ENCODE measurements around the gene CYP27A1.

GRCh38 chr2:218859988-218860831 is 78.3 kb downstream of the CYP27A1 start:
- no peak for TF ChIP-seq CTCF (IDR thresholded peaks at IDR 0.05)
- TF ChIP-seq POLR2A (IDR thresholded peaks at IDR 0.05), result no peak
